Activated CD4-positive, alpha-beta T cell treated with anti-CD3 and anti-CD28 coated beads, Interleukin-2, amount 50 U/mL, for 4 hours (primary cell): Measurements from ENCODE around the gene COG5.

Experiments
- DNase-seq, 2 experiments: peaks; one replicate each; pipeline ENCODE4 v3.0.0-alpha.2; 2020

Gene COG5

GRCh38 chr7:107453388-107453787 lies 110.3 kb downstream of the COG5 start:
- DNase-seq = no peak

GRCh38 chr7:107450970-107451369 lies 112.8 kb downstream of the COG5 start:
- DNase-seq = no peak

- no peak for DNase-seq
Measured at GRCh38 chr7:107446988-107447387, 116.7 kb downstream of the COG5 start.

- no peak for DNase-seq
Measured at GRCh38 chr7:107446531-107446930, 117.2 kb downstream of the COG5 start.

- DNase-seq = no peak
Measured at GRCh38 chr7:107442678-107443077, 121.0 kb downstream of the COG5 start.

GRCh38 chr7:107441581-107442422 lies 121.9 kb downstream of the COG5 start:
- no peak for DNase-seq

GRCh38 chr7:107439025-107439424 lies 124.7 kb downstream of the COG5 start:
- no peak for DNase-seq

- no peak for DNase-seq
Measured at GRCh38 chr7:107435749-107436148, 128.0 kb downstream of the COG5 start.

- DNase-seq = no peak
Measured at GRCh38 chr7:107432261-107432660, 131.5 kb downstream of the COG5 start.

GRCh38 chr7:107430057-107430456 lies 133.7 kb downstream of the COG5 start:
- no peak for DNase-seq

- no peak for DNase-seq
Measured at GRCh38 chr7:107428642-107429041, 135.1 kb downstream of the COG5 start.

- DNase-seq = no peak
Measured at GRCh38 chr7:107427462-107427861, 136.3 kb downstream of the COG5 start.

- no peak for DNase-seq
Measured at GRCh38 chr7:107414198-107414597, 149.5 kb downstream of the COG5 start.

- no peak for DNase-seq
Measured at GRCh38 chr7:107408349-107408748, 155.4 kb downstream of the COG5 start.

- no peak for DNase-seq
Measured at GRCh38 chr7:107405559-107405958, 158.2 kb downstream of the COG5 start.

GRCh38 chr7:107404740-107405537 lies 158.8 kb downstream of the COG5 start:
- no peak for DNase-seq

- DNase-seq = no peak
Measured at GRCh38 chr7:107398161-107398560, 165.6 kb downstream of the COG5 start.

GRCh38 chr7:107396990-107397389 lies 166.7 kb downstream of the COG5 start:
- no peak for DNase-seq

- no peak for DNase-seq
Measured at GRCh38 chr7:107396081-107396480, 167.6 kb downstream of the COG5 start.

- no peak for DNase-seq
Measured at GRCh38 chr7:107394831-107395230, 168.9 kb downstream of the COG5 start.

- DNase-seq = no peak
Measured at GRCh38 chr7:107394276-107394675, 169.4 kb downstream of the COG5 start.

GRCh38 chr7:107392830-107393229 lies 170.9 kb downstream of the COG5 start:
- no peak for DNase-seq

GRCh38 chr7:107390916-107391315 lies 172.8 kb downstream of the COG5 start:
- no peak for DNase-seq

GRCh38 chr7:107388604-107389003 lies 175.1 kb downstream of the COG5 start:
- no peak for DNase-seq
